Stimulated activated CD8-positive, alpha-beta memory T cell treated with anti-CD3 and anti-CD28 coated beads, Interleukin-2, amount 100 ng/mL, for 1 hour (primary cell): ENCODE measurements around the gene ZNF740.
"Not testable (repeated sequence)": the region's sequence is repeated elsewhere in the genome, so short reads cannot be mapped to it uniquely, and the experiment has no call there.

Source experiments
- DNase-seq, 2 donors: peaks; one replicate each; pipeline ENCODE4 v3.0.0-alpha.2; 2020; ENCODE audit warnings: low read depth in 2 of 2

ZNF740 gene, protein sequence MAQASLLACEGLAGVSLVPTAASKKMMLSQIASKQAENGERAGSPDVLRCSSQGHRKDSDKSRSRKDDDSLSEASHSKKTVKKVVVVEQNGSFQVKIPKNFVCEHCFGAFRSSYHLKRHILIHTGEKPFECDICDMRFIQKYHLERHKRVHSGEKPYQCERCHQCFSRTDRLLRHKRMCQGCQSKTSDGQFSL

DNA sequence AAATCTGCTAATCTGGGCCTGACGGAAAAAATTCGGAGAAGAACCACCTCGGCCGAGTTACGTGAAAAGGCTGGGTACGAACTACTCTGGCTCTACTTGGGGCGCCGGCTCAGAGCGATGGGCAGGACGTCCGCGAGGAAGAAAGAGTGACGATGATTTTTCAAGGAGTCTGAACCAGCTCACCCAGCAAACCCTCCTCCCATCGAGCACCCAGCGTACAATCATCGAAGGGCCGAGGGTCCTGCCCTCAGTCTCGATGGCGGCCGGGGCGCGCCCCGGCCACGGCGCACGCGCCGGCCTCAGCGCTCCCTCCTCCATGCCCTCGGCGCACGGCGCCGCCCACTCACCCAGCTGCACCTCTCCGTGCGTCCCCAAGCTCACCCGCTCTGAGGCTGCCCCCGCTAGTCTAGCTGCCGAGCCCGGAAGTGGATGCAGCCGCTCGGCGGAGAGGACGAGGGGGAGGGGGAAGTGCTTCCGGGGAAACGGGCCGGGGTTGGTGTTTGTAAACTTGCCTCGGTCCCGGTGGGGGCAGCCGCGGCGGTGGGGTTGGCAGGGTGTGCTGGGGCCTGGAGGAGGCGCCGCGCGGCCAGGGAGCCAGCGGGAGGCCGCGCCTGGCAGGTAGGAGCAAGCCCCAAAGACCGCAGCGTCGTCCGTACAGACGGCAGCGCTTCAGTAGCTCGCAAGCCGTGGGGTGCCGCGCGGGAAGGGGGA lies at the start of gene ZNF740, which contains the start of gene CSAD:
Gene ZNF740 (plus strand): TSS at position 503 of the 711 bp plus-strand sequence. CDS start 1,262 bp downstream, outside the sequence.
Gene CSAD (minus strand): TSS at position 706 of the 711 bp plus-strand sequence. CDS start 7,455 bp downstream, outside the sequence.
- peak; percentile 91 to 96 for DNase-seq

DNA sequence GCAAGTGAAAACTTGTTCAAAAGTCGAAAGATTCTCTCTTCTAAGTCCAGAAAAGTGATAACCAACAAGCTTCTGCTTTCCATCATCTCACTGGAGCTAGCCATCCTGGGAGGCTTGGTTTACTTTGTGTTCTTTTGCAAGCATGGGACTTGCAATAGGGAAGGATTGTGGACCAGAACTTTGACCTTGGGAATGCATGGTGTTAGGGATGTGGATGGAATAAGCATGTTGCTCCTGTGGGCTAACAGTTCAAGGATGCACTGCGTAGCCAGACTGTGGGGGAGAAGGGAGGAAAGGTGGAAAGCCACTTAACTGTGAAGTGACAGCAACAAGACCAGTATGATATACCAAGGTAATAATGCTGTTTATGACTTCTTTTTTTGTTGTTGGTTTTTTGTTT lies 48.7 kb upstream of the ZNF740 start:
- DNase-seq: no peak

DNA sequence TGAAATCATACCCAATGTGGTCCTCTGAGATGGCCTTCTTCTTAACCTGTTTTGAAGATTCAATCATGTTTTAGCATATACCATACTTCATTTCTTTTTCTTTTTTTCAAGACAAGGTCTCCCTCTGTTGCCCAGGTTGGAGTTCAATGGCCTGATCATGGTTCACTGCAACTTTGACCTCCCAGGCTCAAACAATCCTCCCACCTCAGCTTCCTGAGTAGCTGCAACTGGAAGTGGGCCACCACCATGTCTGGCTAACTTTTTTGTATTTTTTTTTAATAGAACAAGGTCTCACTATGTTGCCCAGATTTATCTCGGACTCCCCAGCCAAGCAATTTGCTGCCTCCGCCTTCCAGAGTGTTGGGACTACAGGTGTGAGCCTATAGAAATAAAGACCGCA lies 46.8 kb upstream of the ZNF740 start:
- DNase-seq: no peak

DNA sequence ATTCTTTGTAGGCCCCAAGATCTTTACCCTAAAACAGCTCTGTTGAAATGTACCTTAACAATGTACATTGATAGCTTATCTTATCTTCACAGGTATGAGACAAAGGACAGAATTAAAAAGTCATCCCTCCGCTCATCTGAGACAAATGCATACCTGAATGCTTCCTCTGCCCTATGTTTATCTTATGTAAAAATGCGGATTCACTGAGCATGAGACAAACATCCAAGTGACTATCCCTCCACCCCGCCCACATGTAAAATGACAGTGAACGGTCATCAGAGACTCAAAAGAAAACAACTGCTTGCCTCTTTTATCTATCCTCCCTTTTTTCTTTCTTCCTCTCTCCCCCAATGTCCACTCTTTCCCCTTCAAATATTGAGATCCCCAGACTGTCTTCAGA lies 37.2 kb upstream of the ZNF740 start:
- DNase-seq: no peak

DNA sequence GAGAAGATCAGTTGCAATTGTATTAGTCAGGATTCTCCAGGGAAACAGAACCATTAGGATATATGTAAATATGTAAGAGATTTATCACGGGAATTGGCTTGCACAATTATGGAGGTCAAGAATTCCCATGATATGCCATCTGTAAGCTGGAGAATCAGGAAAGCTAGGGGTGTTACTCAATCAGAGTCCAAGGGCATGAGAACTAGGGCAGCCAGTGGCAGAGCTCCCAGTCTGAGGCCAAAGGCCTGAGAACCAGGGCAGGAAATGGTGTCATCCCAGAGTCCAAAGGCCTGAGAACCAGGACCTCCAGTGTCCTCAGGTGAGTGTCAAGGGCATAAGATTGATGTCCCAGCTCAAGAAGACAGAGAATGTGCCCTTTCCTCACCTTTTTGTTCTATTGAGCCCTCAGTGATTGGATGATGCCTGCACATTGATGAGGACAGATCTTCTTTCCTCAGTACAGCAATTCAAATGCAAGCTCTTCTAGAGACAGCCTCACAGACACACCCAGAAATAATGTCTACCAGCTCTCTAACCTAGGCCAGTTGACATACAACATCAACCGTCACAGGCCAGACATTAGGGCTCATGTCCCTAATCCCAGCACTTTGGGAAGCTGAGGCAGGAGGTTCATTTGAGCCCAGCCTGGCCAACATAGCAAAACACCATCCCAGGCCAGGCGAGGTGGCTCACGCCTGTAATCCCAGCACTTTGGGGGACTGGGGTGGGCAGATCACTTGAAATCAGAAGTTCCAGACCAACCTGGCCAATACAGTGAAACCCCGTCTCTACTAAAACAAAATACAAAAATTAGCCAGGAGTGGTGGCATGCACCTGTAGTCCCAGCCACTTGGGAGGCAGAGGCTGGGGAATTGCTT lies 34.9 kb upstream of the ZNF740 start:
- no peak for DNase-seq

DNA sequence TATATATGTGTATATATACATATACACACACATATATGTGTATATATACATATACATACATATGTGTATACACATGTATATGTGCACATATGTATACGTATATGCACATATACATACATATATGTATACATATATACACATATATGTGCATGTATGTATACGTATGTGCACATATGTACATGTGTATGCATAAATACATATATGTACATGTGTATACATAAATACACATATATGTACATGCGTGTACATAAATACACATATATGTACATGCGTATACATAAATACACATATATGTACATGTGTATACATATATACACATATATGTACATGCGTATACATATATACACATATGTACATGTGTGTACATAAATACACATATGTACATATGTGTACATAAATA lies 33.3 kb upstream of the ZNF740 start:
- DNase-seq: no peak

DNA sequence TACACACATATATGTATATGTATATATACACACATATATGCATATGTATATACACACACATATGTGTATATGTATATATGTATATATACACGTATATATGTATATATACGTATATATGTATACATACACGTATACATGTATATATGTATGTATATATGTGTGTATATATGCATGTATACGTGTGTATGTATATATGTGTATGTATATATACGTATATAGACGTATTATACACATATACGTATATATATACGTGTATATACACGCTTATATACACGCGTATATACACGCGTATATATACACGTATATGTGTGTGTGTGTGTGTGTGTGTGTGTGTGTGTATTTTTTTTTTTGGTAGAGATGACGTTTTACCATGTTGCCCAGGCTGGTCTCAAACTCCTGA lies 32.9 kb upstream of the ZNF740 start:
- DNase-seq: no peak

DNA sequence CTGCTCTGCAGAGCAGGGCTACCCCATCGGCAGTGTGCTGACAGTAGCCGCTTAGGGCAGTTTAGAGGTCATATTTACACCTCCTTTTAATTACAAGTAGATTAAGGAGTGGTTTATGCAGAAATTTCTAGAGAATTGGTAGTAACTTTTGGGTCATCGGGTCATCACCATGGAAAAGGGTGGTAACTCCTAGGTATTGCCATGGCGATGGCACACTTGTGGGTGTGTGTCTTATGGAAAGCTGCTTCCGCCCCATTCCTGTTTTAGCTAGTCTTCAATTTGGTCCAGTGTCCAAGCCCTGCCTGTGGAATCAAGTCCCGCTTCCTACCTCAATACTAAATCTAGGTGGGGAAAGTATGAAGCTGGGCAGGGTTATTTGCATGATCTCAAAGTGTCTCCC lies 29.5 kb upstream of the ZNF740 start:
- DNase-seq: no peak

DNA sequence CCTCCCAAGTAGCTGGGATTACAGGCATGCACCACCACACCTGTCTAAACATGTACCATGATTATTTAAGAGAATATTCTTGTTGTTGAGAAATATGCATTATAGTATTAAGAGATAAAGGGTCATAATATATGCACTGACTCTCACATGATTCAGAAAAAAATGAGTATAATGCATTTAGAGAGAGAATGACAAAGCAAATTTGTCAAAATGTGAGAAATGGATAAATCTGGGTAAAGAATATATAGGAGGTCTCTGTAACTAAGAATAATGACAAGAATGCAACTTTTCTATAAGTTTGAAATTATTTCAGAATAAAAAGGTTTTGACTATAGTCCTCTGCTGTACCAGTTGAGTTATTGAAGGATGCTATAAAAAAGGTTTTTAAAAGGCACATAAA lies 28.1 kb upstream of the ZNF740 start:
- DNase-seq: no peak

DNA sequence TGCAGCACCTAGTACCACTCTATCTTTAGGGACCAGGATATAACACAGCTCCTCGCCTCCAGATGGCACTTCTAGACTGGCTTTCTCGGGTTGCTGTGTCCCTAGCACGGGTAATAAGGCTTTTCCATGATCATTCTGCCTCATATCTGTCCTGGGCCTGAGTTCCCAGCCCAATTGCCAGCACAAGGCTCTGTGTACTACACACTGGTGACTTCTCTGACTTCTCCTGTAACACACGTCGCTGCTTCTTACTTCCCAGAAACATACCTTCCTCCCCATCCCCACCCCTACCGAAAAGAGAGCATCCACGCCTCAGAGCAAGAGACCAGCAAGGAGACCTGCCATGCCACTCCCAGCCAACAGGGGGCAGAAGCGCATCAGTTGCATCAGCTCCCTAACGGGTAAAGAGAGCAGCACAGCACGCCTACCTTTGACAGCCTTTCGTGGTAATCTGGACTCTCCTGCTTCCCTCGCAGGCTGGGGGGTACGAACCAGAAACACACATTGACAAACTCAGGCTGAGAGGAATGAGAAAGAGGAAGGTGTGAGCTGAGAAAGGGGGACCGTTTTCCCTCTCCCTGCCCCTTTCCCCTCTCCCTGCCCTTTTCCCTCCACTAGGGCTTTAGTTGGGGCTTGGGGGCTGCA lies 21.2 kb upstream of the ZNF740 start:
- DNase-seq: peak; percentile 77 to 78

DNA sequence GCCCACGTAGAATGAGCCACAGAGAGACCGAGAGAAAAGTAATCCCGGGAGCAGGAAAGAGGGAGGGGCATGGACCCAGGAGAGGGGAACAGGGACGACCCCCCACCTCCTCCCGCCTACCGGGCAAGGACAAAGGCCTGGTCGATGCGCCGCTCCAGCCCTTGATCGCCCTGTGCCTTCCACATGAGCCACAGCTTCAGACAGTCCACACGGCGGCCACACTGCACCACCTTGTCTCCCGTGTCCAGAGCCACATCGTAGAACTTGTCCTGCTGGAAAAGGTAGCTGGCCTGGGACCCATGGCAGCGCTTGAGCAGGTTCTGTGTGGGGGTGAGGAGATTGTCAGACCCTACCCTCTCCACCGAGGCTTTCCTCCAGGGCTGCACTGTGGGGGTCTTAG lies 20.5 kb upstream of the ZNF740 start:
- DNase-seq: no peak

DNA sequence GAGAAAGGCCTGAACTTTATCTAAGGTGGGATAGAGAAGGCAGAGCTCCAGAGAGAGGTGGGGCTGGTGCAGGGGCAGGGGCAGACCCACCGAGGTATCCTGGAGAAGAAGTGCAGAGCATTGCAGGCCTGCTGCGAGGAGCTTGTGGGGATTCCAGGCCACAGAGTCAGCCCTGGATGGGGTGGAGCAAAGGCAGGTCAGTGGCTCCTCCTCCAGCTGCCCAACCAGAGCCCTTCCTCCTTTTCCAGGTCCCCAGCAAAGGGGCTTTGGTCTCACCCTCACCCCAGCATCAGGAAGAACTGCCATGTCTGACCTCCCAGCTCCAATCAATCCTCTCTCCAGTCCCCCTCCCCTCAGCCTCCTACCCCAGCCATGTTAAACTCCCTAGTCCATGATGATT lies 19.8 kb upstream of the ZNF740 start:
- no peak for DNase-seq

DNA sequence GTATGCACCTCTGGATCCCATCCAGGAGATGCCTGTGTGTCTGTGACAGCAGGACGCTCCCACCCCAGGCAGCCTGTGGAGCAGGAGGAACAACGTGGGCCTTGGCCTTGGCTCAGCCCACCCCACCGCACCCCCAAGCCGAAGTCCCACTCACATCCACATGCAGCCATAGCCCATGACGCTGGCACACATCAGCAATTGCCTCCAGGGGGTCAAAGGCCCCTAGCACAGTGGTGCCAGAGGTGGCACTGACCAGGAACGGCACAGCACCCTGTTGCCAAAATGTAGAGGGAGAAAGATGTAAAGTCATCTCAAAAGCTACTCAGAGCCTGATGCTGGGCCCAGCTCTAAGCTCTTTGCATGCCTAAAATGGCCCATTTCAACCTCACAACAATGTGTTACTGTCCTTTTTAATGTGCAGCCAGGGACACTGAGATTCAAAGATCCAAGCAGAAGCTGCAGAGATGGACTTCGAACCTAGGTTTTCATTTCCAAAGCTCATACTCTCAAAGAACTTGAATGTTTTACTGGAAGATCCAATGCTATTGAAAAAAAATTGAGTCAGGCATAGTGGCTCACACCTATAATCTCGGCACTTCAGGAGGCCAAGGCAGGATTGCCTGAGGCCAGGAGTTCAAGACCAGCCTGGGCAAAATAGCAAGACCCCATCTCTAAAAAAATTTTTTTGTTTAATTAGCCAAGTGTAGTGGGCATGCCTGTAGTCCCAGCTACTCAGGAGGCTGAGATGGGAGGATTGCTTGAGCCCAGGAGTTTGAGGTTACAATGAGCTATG lies 19.2 kb upstream of the ZNF740 start:
- no peak for DNase-seq

DNA sequence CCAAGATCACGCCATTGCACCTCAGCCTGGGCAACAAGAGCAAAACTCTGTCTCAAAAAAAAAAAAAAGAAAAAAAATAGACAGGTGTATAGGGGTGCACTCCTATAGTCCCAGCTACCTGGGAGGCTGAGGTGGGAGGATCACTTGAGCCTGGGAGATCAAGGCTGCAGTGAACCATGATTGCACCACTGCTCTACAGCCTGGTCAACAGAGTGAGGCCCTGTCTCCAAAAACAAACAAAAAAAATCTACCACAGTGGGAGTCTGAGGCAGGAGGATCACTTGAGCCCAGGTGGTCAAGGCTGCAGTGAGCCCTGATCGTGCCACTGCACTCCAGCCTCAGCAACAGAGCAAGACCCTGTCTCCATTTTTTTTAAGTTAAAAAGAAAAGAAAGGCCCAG lies 17.5 kb upstream of the ZNF740 start:
- DNase-seq: not testable (repeated sequence)

DNA sequence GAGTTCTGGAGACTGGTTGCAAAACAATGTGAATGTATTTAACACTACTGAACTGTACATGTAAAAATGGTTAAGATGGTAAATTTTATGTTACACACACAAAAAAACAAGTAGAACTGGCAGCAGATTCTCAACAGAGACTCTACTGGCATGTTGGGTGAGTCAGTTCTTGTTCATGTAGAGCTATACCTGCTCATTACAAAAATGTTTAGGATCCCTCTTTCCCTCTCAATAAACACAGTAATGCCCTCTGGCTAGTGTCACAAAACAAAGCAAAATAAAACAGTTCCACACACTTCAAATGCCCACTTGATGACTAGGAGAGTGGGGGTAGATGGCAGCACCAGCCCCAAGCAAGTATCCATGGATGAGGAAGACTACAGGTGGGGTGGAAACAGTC lies 13.7 kb upstream of the ZNF740 start:
- no peak for DNase-seq

DNA sequence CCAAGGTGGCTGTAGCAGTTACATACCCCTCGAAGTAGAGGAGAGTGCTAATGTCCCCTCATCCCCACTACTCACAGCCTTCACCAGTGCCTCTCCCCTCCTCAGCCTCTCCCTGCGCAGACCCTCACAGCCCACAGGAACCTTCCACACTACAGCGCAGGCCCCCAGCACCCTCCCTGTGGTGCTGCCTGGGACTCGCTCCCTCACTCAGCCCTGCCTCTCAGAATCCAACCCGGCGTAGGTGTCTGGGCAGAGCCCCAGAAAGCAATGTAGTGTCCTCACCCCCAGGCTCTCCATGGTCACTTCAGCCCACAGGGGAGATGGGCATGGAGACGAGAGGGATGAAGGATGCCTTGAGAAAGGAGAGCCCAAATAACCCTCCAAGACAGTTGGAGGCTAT lies 10.9 kb upstream of the ZNF740 start:
- no peak for DNase-seq

DNA sequence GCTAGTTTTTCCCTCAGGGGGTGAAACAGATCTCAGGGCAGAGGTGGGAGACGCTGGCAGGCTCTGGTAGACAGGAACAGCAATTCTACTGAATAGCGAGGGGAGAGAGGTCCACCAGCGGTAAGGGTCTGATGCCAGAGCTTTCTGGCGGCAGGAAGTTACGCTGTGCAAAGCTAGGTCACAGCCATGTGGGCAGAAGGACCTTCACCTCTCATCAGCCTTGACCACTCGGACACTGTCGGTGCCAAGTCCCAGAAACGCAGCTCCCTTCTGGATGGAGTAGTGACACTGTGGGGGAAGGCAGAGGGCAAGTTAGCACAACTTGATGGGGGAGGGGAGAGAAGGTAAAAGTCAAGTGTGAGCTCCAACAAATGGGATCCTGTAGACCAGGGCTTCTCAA lies 10.3 kb upstream of the ZNF740 start:
- DNase-seq: no peak

DNA sequence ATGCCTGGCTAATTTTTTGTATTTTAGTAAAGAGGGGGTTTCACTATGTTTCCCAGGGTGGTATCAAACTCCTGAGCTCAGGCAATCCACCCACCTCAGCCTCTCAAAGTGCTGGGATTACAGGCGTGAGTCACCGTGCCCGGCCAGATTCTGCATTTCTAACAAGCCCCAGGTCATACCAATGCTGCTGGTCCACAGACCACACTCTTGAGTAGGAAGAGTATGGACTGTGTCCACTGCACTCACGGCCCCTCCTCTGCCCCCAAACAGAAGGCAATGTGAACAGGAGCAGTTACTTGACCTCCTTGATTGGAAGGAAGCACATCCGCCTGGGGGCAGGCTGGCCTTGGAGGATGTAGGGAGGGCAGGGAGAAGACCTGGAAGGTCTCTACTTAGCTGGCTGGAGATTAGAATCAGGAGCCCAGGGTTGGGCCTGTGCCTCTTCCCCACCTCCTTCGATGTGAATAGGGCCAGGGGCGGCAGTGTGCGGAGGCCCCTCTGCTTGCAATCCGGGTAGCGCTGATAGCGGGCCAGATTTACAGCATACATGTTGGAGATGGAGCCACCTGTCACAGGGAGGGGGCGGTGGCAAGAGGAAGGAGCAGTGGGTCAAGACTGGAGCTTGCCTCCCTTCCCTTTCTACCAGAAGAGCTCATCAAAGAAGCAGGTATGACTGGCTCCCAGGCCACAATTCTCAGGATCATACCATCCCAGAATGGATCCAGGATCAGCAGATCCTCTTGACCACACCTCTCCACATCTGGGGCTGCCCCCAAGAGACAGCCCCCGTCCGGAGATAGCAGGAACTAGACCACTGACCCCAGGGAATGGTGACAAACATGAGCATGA lies 9.4 kb upstream of the ZNF740 start:
- no peak for DNase-seq

DNA sequence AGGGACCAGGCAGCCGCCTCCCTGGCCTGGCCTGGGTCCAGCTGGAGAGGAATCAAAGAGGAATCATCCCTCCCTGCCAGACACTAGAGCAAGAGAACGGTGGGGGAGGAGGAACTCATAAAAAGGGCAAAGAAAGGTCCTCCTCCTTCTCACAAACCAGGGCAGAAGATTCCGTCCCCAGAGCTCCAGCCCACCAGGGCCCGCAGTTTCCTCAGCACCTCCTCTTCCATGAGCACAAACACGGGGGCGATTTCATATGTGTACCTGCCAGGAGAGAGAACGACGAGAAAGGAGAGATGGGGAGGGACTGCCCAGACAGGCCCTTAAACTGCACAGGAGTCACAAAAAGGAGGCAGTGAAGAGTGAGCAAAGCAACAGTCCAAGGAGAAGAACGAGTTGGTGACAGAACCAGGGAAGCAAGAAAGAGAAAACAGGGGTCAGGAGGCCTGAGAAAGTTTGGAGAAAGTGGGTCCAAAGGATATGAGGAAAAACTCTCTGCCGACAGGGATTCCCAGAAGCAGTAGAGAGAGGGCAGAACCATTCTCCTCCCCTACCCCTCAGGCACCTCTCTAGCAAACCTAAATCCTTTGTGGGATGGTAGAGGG lies 8.7 kb upstream of the ZNF740 start:
- DNase-seq: no peak

DNA sequence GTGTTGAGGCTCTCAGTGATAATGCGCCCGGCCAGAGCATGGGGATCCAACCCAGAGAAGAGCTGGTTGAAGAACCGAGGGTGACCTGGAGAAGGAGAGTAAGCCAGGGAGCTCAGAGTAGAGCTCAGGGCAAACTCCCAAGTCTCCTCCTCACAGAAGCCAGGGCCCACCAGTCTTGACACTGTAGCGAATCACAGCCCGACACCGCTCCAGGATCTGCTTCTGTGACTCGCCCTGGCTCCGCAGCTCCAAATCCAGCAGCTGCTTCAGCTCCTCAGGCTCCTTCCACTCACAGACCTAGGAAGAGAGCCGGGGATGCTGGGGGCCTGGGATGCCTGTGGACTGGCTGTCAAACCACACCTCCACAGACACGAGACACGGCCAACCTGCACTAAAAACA lies 8.2 kb upstream of the ZNF740 start:
- no peak for DNase-seq
